CD4-positive, alpha-beta memory T cell (primary cell): ENCODE data around the gene NELFA. TPM values are rescaled to one million over a fixed set of nuclear protein-coding genes. Genes with fewer than 3 reads are reported as not detected.
A peak's percentile ranks its signal among the peaks of the same experiment; 100 is the strongest.

Experiments
- CTCF ChIA-PET: fragments of 350-600 bp; sonication (Branson Sonifier 250); formaldehyde crosslinking; loops from one replicate; lab custom pipeline; 2021; ENCODE audit warnings: inconsistent platforms; ENCODE audit not compliant: partially characterized antibody; lab: Charles Lee
- POLR2A ChIA-PET: fragments of 350-600 bp; sonication (Branson Sonifier 250); formaldehyde crosslinking; loops from one replicate; lab custom pipeline; 2021; ENCODE audit not compliant: partially characterized antibody; lab: Charles Lee
- DNase-seq, 5 donors: peaks; one replicate each; pipeline versions ENCODE4 v3.0.0 to v3.0.0-alpha.2; 2020 to 2022; ENCODE audit warnings: mixed read lengths in 1 of 5
- H3K27ac ChIP-seq: one replicate; pipeline ENCODE4 v1.7.0; 2013; ENCODE audit warnings: low read depth, low read length
- H3K27me3 ChIP-seq: 2 replicates; pipeline ENCODE4 v1.7.0; 2013; ENCODE audit warnings: mild to moderate bottlenecking, low read length, moderate library complexity; ENCODE audit not compliant: insufficient read depth
- H3K36me3 ChIP-seq: 2 replicates; pipeline ENCODE4 v1.7.0; 2013; ENCODE audit warnings: mild to moderate bottlenecking, low read length, moderate library complexity; ENCODE audit not compliant: insufficient read depth
- H3K4me1 ChIP-seq: 2 replicates; pipeline ENCODE4 v1.7.0; 2013; ENCODE audit warnings: mild to moderate bottlenecking, low read length, moderate library complexity; ENCODE audit not compliant: insufficient read depth
- H3K4me3 ChIP-seq, 2 donors: one replicate each; pipeline ENCODE4 v1.7.0; 2013; ENCODE audit warnings: low read length in 2 of 2, mild to moderate bottlenecking in 1 of 2
- H3K9me3 ChIP-seq, 2 donors: one replicate each; pipeline ENCODE4 v1.7.0; 2013; ENCODE audit warnings: low read length in 2 of 2, control low read depth in 1 of 2; ENCODE audit not compliant: control insufficient read depth in 1 of 2
- H3K27ac Mint-ChIP-seq, 7 donors: one replicate each; pipeline ENCODE4 v1.8.0; 2020 to 2021; ENCODE audit warnings: mixed read lengths in 7 of 7, mild to moderate bottlenecking in 6 of 7, inconsistent platforms in 3 of 7, moderate library complexity in 3 of 7
- H3K27me3 Mint-ChIP-seq, 2 donors: one replicate each; pipeline ENCODE4 v1.8.0; 2020 to 2021; ENCODE audit warnings: mixed read lengths in 2 of 2
- H3K36me3 Mint-ChIP-seq, 2 donors: one replicate each; pipeline ENCODE4 v1.8.0; 2020 to 2021; ENCODE audit warnings: mixed read lengths in 2 of 2, inconsistent platforms in 1 of 2, mild to moderate bottlenecking in 1 of 2
- H3K4me1 Mint-ChIP-seq, 4 donors: one replicate each; pipeline ENCODE4 v1.8.0; 2020 to 2021; ENCODE audit warnings: mixed read lengths in 4 of 4, mild to moderate bottlenecking in 1 of 4
- H3K4me3 Mint-ChIP-seq, 8 donors: one replicate each; pipeline ENCODE4 v1.8.0; 2020 to 2021; ENCODE audit warnings: mixed read lengths in 8 of 8, mild to moderate bottlenecking in 7 of 8, moderate library complexity in 6 of 8, inconsistent platforms in 3 of 8
- H3K9me3 Mint-ChIP-seq, 8 donors: one replicate each; pipeline ENCODE4 v1.8.0; 2020 to 2021; ENCODE audit warnings: mixed read lengths in 8 of 8, mild to moderate bottlenecking in 5 of 8, inconsistent platforms in 3 of 8, moderate library complexity in 1 of 8
- intact Hi-C: fragments of 100-400 bp; cut with micrococcal nuclease; formaldehyde crosslinking; loops from one replicate; pipeline ENCODE4 v1.15.1; 2023
- polyA plus RNA-seq, 2 donors: library from polyadenylated mRNA; unstranded; fragments of 300-500 nt; fragmentation: Illumina TruSeq; gene quantifications; one replicate each; pipeline ENCODE4 v1.2.3, GENCODE V29; 2021
- total RNA-seq, 2 experiments: library from RNA; stranded (reverse); gene quantifications; one replicate each; pipeline ENCODE4 v1.2.3, GENCODE V29; 2021

Gene NELFA
- total and polyA plus RNA-seq, 4 experiments from 2014 or later = 12.1 to 48.3 (median 42.3) TPM

- Mint-ChIP-seq H3K36me3 (peaks cover 67 to 70% of the 10 kb centered on the region in 2 donors), H3K4me3 (no peak overlapping the region)
Observed at GRCh38 chr4:1961038-1961437, 47.7 kb downstream of the NELFA start.

GRCh38 chr4:1960170-1960825 lies 48.5 kb downstream of the NELFA start:
- Histone ChIP-seq H3K36me3 (peaks cover 48% of the 10 kb centered on the region), H3K4me3 (no peak overlapping the region), H3K27me3 (no peaks in the 10 kb centered on the region), H3K27ac (no peak overlapping the region), H3K9me3 (no peaks in the 10 kb centered on the region), H3K4me1 (no peaks in the 10 kb centered on the region)
- Mint-ChIP-seq H3K4me3 (no peak overlapping the region), H3K27ac (no peak overlapping the region), H3K27me3 (no peaks in the 10 kb centered on the region), H3K36me3 (peaks cover 61 to 71% of the 10 kb centered on the region in 2 donors), H3K4me1 (no peaks in the 10 kb centered on the region), H3K9me3 (no peaks in the 10 kb centered on the region)
- ChIA-PET POLR2A (no interaction called here), CTCF (no interaction called here)
- DNase-seq = no peak
- intact Hi-C loops = no loop called here

More at GRCh38 chr4:1961038-1961437, 47.7 kb downstream of the NELFA start:
- Mint-ChIP-seq H3K9me3 (no peaks in the 10 kb centered on the region), H3K27ac (peak overlapping the region in 1 of 7 donors; percentile 51), H3K4me1 (no peaks in the 10 kb centered on the region), H3K27me3 (no peaks in the 10 kb centered on the region)
- CTCF ChIA-PET = interaction anchor here (0.6 to 1.3 kb wide), 2 partner anchors 62 to 272 kb away, joined by 3 to 4 read pairs; no protein-coding TSS in a partner anchor
- H3K4me1 ChIP-seq = no peaks in the 10 kb centered on the region
- peaks cover 48% of the 10 kb centered on the region for H3K36me3 ChIP-seq
- no peaks in the 10 kb centered on the region for H3K9me3 ChIP-seq
- intact Hi-C loops = no loop called here
- H3K27ac ChIP-seq = no peak overlapping the region
- POLR2A ChIA-PET = no interaction called here
- no peak for DNase-seq
- H3K4me3 ChIP-seq = no peak overlapping the region
- H3K27me3 ChIP-seq = no peaks in the 10 kb centered on the region

GRCh38 chr4:1959104-1959384 lies 49.7 kb downstream of the NELFA start:
- Mint-ChIP-seq H3K27ac (peak overlapping the region in 1 of 7 donors; percentile 7), H3K36me3 (peaks cover 56 to 74% of the 10 kb centered on the region in 2 donors), H3K4me1 (no peaks in the 10 kb centered on the region), H3K27me3 (no peaks in the 10 kb centered on the region), H3K9me3 (no peaks in the 10 kb centered on the region), H3K4me3 (no peak overlapping the region)
- ChIA-PET CTCF (no interaction called here), POLR2A (no interaction called here)
- intact Hi-C loops = no loop called here
- no peak overlapping the region for H3K4me3 ChIP-seq
- no peaks in the 10 kb centered on the region for H3K27me3 ChIP-seq
- H3K4me1 ChIP-seq = no peaks in the 10 kb centered on the region
- no peaks in the 10 kb centered on the region for H3K9me3 ChIP-seq
- no peak for DNase-seq
- H3K36me3 ChIP-seq = peaks cover 48% of the 10 kb centered on the region
- H3K27ac ChIP-seq = no peak overlapping the region

- intact Hi-C loops = no loop called here
- DNase-seq = no peak
- H3K27me3 ChIP-seq = no peaks in the 10 kb centered on the region
- H3K4me1 ChIP-seq = no peaks in the 10 kb centered on the region
- no peaks in the 10 kb centered on the region for H3K9me3 ChIP-seq
- H3K27ac ChIP-seq = no peak overlapping the region
- Mint-ChIP-seq H3K4me1 (no peaks in the 10 kb centered on the region), H3K27ac (peak overlapping the region in 2 of 7 donors; percentile 7 to 23), H3K27me3 (no peaks in the 10 kb centered on the region), H3K36me3 (peaks cover 52 to 74% of the 10 kb centered on the region in 2 donors), H3K9me3 (no peaks in the 10 kb centered on the region), H3K4me3 (no peak overlapping the region)
- peaks cover 47% of the 10 kb centered on the region for H3K36me3 ChIP-seq
- H3K4me3 ChIP-seq = no peak overlapping the region
- ChIA-PET CTCF (no interaction called here), POLR2A (no interaction called here)
Observed at GRCh38 chr4:1958276-1959103, 50.3 kb downstream of the NELFA start.

GRCh38 chr4:1956631-1957030 lies 52.1 kb downstream of the NELFA start:
- ChIA-PET POLR2A (no interaction called here), CTCF (interaction anchor here (0.7 kb wide), 1 partner anchor 8 kb away, joined by 3 read pairs; no protein-coding TSS in a partner anchor)
- H3K27ac ChIP-seq = no peak overlapping the region
- Mint-ChIP-seq H3K4me1 (no peaks in the 10 kb centered on the region), H3K27me3 (no peaks in the 10 kb centered on the region), H3K27ac (peak overlapping the region in 1 of 7 donors; percentile 6), H3K4me3 (no peak overlapping the region), H3K36me3 (peaks cover 34 to 72% of the 10 kb centered on the region in 2 donors), H3K9me3 (no peaks in the 10 kb centered on the region)
- H3K4me1 ChIP-seq = no peaks in the 10 kb centered on the region
- no peak overlapping the region for H3K4me3 ChIP-seq
- H3K36me3 ChIP-seq = peaks cover 38% of the 10 kb centered on the region
- DNase-seq = no peak
- no peaks in the 10 kb centered on the region for H3K9me3 ChIP-seq
- no peaks in the 10 kb centered on the region for H3K27me3 ChIP-seq
- intact Hi-C loops = no loop called here

GRCh38 chr4:1953335-1953734 lies 55.4 kb downstream of the NELFA start:
- Mint-ChIP-seq H3K9me3 (no peaks in the 10 kb centered on the region), H3K4me1 (no peaks in the 10 kb centered on the region), H3K4me3 (no peak overlapping the region), H3K27ac (peak overlapping the region in 1 of 7 donors; percentile 36), H3K36me3 (peaks cover 17 to 62% of the 10 kb centered on the region in 2 donors), H3K27me3 (no peaks in the 10 kb centered on the region)
- intact Hi-C loops = no loop called here
- no peaks in the 10 kb centered on the region for H3K27me3 ChIP-seq
- POLR2A ChIA-PET = interaction anchor here (0.9 kb wide), 1 partner anchor 56 kb away, joined by 3 read pairs; no protein-coding TSS in a partner anchor
- H3K36me3 ChIP-seq = peaks cover 13% of the 10 kb centered on the region
- CTCF ChIA-PET = no interaction called here
- H3K4me3 ChIP-seq = no peak overlapping the region
- no peak overlapping the region for H3K27ac ChIP-seq
- no peaks in the 10 kb centered on the region for H3K4me1 ChIP-seq
- no peak for DNase-seq
- H3K9me3 ChIP-seq = no peaks in the 10 kb centered on the region

- POLR2A ChIA-PET = no interaction called here
Observed at GRCh38 chr4:1952719-1953118, 56.1 kb downstream of the NELFA start.

More at GRCh38 chr4:1952719-1953118, 56.1 kb downstream of the NELFA start:
- Mint-ChIP-seq H3K27me3 (no peaks in the 10 kb centered on the region), H3K9me3 (no peaks in the 10 kb centered on the region), H3K4me3 (no peak overlapping the region), H3K36me3 (peaks cover 17 to 57% of the 10 kb centered on the region in 2 donors), H3K4me1 (no peaks in the 10 kb centered on the region), H3K27ac (peak overlapping the region in 1 of 7 donors; percentile 37)
- Histone ChIP-seq H3K27me3 (no peaks in the 10 kb centered on the region), H3K36me3 (peaks cover 8% of the 10 kb centered on the region), H3K27ac (no peak overlapping the region), H3K4me1 (no peaks in the 10 kb centered on the region), H3K4me3 (no peak overlapping the region), H3K9me3 (no peaks in the 10 kb centered on the region)
- no peak for DNase-seq
- CTCF ChIA-PET = no interaction called here
- intact Hi-C loops = no loop called here
